SK-N-SH (cell line): Measurements from ENCODE around the gene CHM. TPM values are rescaled to one million over a fixed set of nuclear protein-coding genes. Genes with fewer than 3 reads are reported as not detected.
"Not testable (repeated sequence)": the region's sequence is repeated elsewhere in the genome, so short reads cannot be mapped to it uniquely, and the experiment has no call there.

Experiments
- CTCF ChIA-PET: fragments of 300-600, 350-600 bp; formaldehyde crosslinking; extraction: SDS; loops from one replicate; lab custom pipeline; 2021; lab: Yijun Ruan, JAX
- POLR2A ChIA-PET: fragments of 350-600 bp; sonication (Branson Sonifier 250); formaldehyde crosslinking; extraction: SDS; loops from one replicate; lab custom pipeline; 2020; ENCODE audit warnings: antibody characterized with exemption, inconsistent platforms; lab: Yijun Ruan, JAX
- DNase-seq: peaks from one replicate; pipeline ENCODE4 v3.0.0; 2012
- H2AFZ ChIP-seq: fragments of 200-600 bp; sonication (generic); 2 replicates; pipeline ENCODE4 v1.8.1; 2016; ENCODE audit warnings: antibody characterized with exemption, mild to moderate bottlenecking, low read depth
- H3F3A ChIP-seq: fragments of 200-600 bp; sonication (generic); replicated peaks from 2 replicates; pipeline ENCODE3; 2016; ENCODE audit warnings: antibody characterized with exemption, mild to moderate bottlenecking; ENCODE audit not compliant: insufficient read depth
- H3K27ac ChIP-seq, 2 experiments: fragments of 200-500 bp in 1 of 2; fragments of 200-600 bp in 1 of 2; sonication (Bioruptor generic) in 1 of 2; sonication (generic), shearing (Covaris generic) in 1 of 2; 2 replicates each; pipeline versions ENCODE4 v1.5.1 to v1.6.1; 2014 to 2016; ENCODE audit warnings: low read depth in 2 of 2, inconsistent platforms in 1 of 2, low read length in 1 of 2, mild to moderate bottlenecking in 1 of 2, mixed read lengths in 1 of 2
- H3K27me3 ChIP-seq: fragments of 200-600 bp; sonication (generic), shearing (Covaris generic); 2 replicates; pipeline ENCODE4 v1.6.1; 2016; ENCODE audit warnings: mixed run types; ENCODE audit not compliant: insufficient read depth
- H3K36me3 ChIP-seq, 2 experiments: fragments of 200-500 bp in 1 of 2; fragments of 200-600 bp in 1 of 2; sonication (Bioruptor generic) in 1 of 2; sonication (generic) in 1 of 2; replicated peaks in 1 of 2; 2 replicates each; pipeline versions ENCODE3 to v1.5.1; 2014 to 2016; ENCODE audit warnings: low read length in 1 of 2, mild to moderate bottlenecking in 1 of 2; ENCODE audit not compliant: insufficient read depth in 2 of 2, control insufficient read depth in 1 of 2
- H3K4me1 ChIP-seq, 2 experiments: fragments of 200-500 bp in 1 of 2; fragments of 200-600 bp in 1 of 2; sonication (Bioruptor generic) in 1 of 2; sonication (generic), shearing (Covaris generic) in 1 of 2; 2 replicates each; pipeline versions ENCODE4 v1.5.1 to v1.6.1; 2014 to 2016; ENCODE audit warnings: low read depth in 1 of 2, low read length in 1 of 2, mixed run types in 1 of 2; ENCODE audit not compliant: insufficient read depth in 2 of 2, control insufficient read depth in 1 of 2
- H3K4me2 ChIP-seq: fragments of 200-600 bp; sonication (generic), shearing (Covaris generic); 2 replicates; pipeline ENCODE4 v1.6.1; 2017; ENCODE audit warnings: mixed run types
- H3K4me3 ChIP-seq, 2 experiments: fragments of 200-500 bp in 1 of 2; fragments of 200-600 bp in 1 of 2; sonication (Bioruptor generic) in 1 of 2; sonication (generic), shearing (Covaris generic) in 1 of 2; 2 replicates each; pipeline versions ENCODE4 v1.5.1 to v1.8.1; 2014 to 2016; ENCODE audit warnings: low read depth in 2 of 2, inconsistent platforms in 1 of 2, low read length in 1 of 2, mild to moderate bottlenecking in 1 of 2, mixed read lengths in 1 of 2, moderate library complexity in 1 of 2
- H3K79me2 ChIP-seq: fragments of 200-600 bp; sonication (generic); 2 replicates; pipeline ENCODE4 v1.8.1; 2017; ENCODE audit warnings: mild to moderate bottlenecking; ENCODE audit not compliant: insufficient read depth
- H3K9ac ChIP-seq: fragments of 200-600 bp; sonication (generic); 2 replicates; pipeline ENCODE4 v1.6.1; 2017; ENCODE audit warnings: mixed run types
- H3K9me2 ChIP-seq: fragments of 200-600 bp; sonication (generic); 2 replicates; pipeline ENCODE4 v1.6.1; 2017; ENCODE audit warnings: mixed run types
- H3K9me3 ChIP-seq: fragments of 200-600 bp; sonication (generic); 2 replicates; pipeline ENCODE4 v1.6.1; 2017; ENCODE audit warnings: mixed run types, mild to moderate bottlenecking, moderate library complexity
- H4K20me1 ChIP-seq: fragments of 200-600 bp; sonication (generic); 2 replicates; pipeline ENCODE4 v1.6.1; 2017; ENCODE audit warnings: mild to moderate bottlenecking, mixed run types; ENCODE audit not compliant: insufficient read depth
- CHD2 ChIP-seq: fragments of 150-350 bp; IDR thresholded peaks from 2 replicates; pipeline ENCODE4 v1.6.1; 2018; ENCODE audit warnings: low read length; ENCODE audit not compliant: partially characterized antibody
- EP300 ChIP-seq, 2 experiments: IDR thresholded peaks; 2 replicates each; pipeline versions ENCODE4 v1.4.0 to v1.6.1; 2012; ENCODE audit warnings: borderline replicate concordance in 1 of 2, low read depth in 1 of 2, low read length in 1 of 2
- FOSL2 ChIP-seq: IDR thresholded peaks from 2 replicates; pipeline ENCODE4 v1.4.0; 2012; ENCODE audit warnings: low read depth, mild to moderate bottlenecking, moderate library complexity, borderline replicate concordance
- GABPA ChIP-seq: IDR thresholded peaks from 2 replicates; pipeline ENCODE4 v1.4.0; 2012; ENCODE audit warnings: low read depth, mild to moderate bottlenecking
- JUND ChIP-seq: IDR thresholded peaks from 2 replicates; pipeline ENCODE4 v1.4.0; 2012
- MAX ChIP-seq: IDR thresholded peaks from 2 replicates; pipeline ENCODE4 v1.4.0; 2012; ENCODE audit warnings: low read depth
- MXI1 ChIP-seq: IDR thresholded peaks from 2 replicates; pipeline ENCODE4 v1.6.1; 2012; ENCODE audit warnings: mild to moderate bottlenecking, low read depth, low read length, improper control_type of control experiment
- NFIC ChIP-seq: IDR thresholded peaks from 2 replicates; pipeline ENCODE4 v1.4.0; 2012; ENCODE audit warnings: borderline replicate concordance
- RCOR1 ChIP-seq: fragments of 150-350 bp; IDR thresholded peaks from 2 replicates; pipeline ENCODE4 v1.6.1; 2017; ENCODE audit warnings: antibody characterized with exemption, low read length
- SMC3 ChIP-seq: IDR thresholded peaks from 2 replicates; pipeline ENCODE4 v1.6.1; 2012; ENCODE audit warnings: low read depth, low read length, improper control_type of control experiment
- TCF12 ChIP-seq: IDR thresholded peaks from 2 replicates; pipeline ENCODE4 v1.4.0; 2012
- USF2 ChIP-seq: fragments of 150-350 bp; IDR thresholded peaks from 2 replicates; pipeline ENCODE4 v1.6.1; 2017; ENCODE audit warnings: antibody characterized with exemption, low read length, low read depth, borderline replicate concordance
- YY1 ChIP-seq: IDR thresholded peaks from 2 replicates; pipeline ENCODE4 v1.4.0; 2012; ENCODE audit warnings: low read depth, mild to moderate bottlenecking
- WGBS: methylation state at CpG from one replicate; pipeline ENCODE4 v1.1.6; 2017; ENCODE audit warnings: low lambda C conversion rate; 5-methylcytosine and 5-hydroxymethylcytosine counted together
- polyA plus RNA-seq, 3 experiments: library from polyadenylated mRNA; depleted of rRNA; stranded (reverse); fragments of >200 nt; gene quantifications; 2 replicates each; pipeline ENCODE4 v1.2.3, GENCODE V29; 2012

Gene CHM
- polyA plus RNA-seq, 1 of the 3 experiments (the other 2 are of a cell fraction): 12.8 TPM

- WGBS: 92% methylated on average over 1 of the region's 1 CpG
Observed at GRCh38 chrX:86012188-86012587, 35.2 kb downstream of the CHM start.

GRCh38 chrX:86009803-86010202 is 37.6 kb downstream of the CHM start:
- POLR2A ChIA-PET, H3K9me2 ChIP-seq, H3K36me3 ChIP-seq, DNase-seq, H2AFZ ChIP-seq, CTCF ChIA-PET, H3K4me2 ChIP-seq, H3K27me3 ChIP-seq, H3F3A ChIP-seq, H3K9me3 ChIP-seq, H3K4me1 ChIP-seq, H4K20me1 ChIP-seq, H3K9ac ChIP-seq, H3K27ac ChIP-seq, H3K4me3 ChIP-seq: not testable (repeated sequence)
- WGBS: 100% methylated on average over 1 of the region's 1 CpG
- H3K79me2 ChIP-seq: peaks cover 37% of the 10 kb centered on the region

More at GRCh38 chrX:86012188-86012587, 35.2 kb downstream of the CHM start:
- TF ChIP-seq MAX: no peak
- TF ChIP-seq NFIC: no peak
- no peak for TF ChIP-seq SMC3
- no peak for TF ChIP-seq RCOR1
- no peak for TF ChIP-seq EP300 (IDR thresholded peaks at IDR 0.05; ENCODE audit: borderline replicate concordance in 1 of 2, low read depth in 1 of 2, low read length in 1 of 2)
- TF ChIP-seq GABPA: no peak
- no peak for TF ChIP-seq MXI1
- TF ChIP-seq YY1: no peak
- no peak for TF ChIP-seq USF2
- TF ChIP-seq TCF12: no peak
- no peak for TF ChIP-seq FOSL2
- no peak for TF ChIP-seq JUND
- TF ChIP-seq CHD2: no peak
- H3K27ac ChIP-seq: no peak overlapping the region
- no peak overlapping the region for H3K4me3 ChIP-seq
- H4K20me1 ChIP-seq: 0 out of 2 replicates have a peak, but pooled peaks cover 5% of the 10 kb centered on the region
- H3K27me3 ChIP-seq: no peaks in the 10 kb centered on the region
- ChIA-PET CTCF (no interaction called here), POLR2A (no interaction called here)
- no peaks in the 10 kb centered on the region for H3F3A ChIP-seq
- peaks cover 0 to 4% of the 10 kb centered on the region in 2 experiments for H3K36me3 ChIP-seq
- no peaks in the 10 kb centered on the region for H3K4me1 ChIP-seq
- H3K9me2 ChIP-seq: no peaks in the 10 kb centered on the region
- no peak overlapping the region for H3K9ac ChIP-seq
- H3K79me2 ChIP-seq: peaks cover 33% of the 10 kb centered on the region
- H2AFZ ChIP-seq: no peak overlapping the region
- DNase-seq: no peak
- no peak overlapping the region for H3K4me2 ChIP-seq
- H3K9me3 ChIP-seq: no peaks in the 10 kb centered on the region

DNA sequence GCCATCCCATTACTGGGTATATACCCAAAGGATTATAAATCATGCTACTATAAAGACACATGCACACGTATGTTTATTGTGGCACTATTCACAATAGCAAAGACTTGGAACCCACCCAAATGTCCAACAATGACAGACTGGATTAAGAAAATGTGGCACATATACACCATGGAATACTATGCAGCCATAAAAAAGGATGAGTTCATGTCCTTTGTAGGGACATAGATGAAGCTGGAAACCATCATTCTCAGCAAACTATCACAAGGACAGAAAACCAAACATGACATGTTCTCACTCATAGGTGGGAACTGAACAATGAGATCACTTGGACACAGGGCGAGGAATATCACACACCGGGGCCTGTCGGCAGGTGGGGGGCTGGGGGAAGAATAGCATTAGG is 39.5 kb downstream of the CHM start:
- H3K79me2 ChIP-seq: peaks cover 37% of the 10 kb centered on the region; the same call in 1 of the 2 replicates
- H3K4me1 ChIP-seq, H3K27me3 ChIP-seq, H3K9me3 ChIP-seq, H3K4me2 ChIP-seq, DNase-seq, POLR2A ChIA-PET, H3K9me2 ChIP-seq, H3K36me3 ChIP-seq, H3K27ac ChIP-seq, H3F3A ChIP-seq, CTCF ChIA-PET, H4K20me1 ChIP-seq, H3K4me3 ChIP-seq, H3K9ac ChIP-seq, H2AFZ ChIP-seq: not testable (repeated sequence)
- 98% methylated on average over 4 of the region's 4 CpGs for WGBS
